Forelimb muscle (tissue), 1 donor: ENCODE results near the gene SMAGP. TPM values are rescaled to one million over a fixed set of nuclear protein-coding genes. Genes with fewer than 3 reads are reported as not detected.
"Not testable (repeated sequence)": the region's sequence is repeated elsewhere in the genome, so short reads cannot be mapped to it uniquely, and the experiment has no call there.

Experiments used
- DNase-seq: peaks from one replicate; pipeline ENCODE4 v3.0.0-alpha.2; 2013; ENCODE audit warnings: low read depth
- polyA plus RNA-seq: library from polyadenylated mRNA; unstranded; fragments of 120-200 nt; gene quantifications from one replicate; pipeline ENCODE4 v1.2.1, GENCODE V29; 2013; ENCODE audit not compliant: insufficient read length

SMAGP gene, protein sequence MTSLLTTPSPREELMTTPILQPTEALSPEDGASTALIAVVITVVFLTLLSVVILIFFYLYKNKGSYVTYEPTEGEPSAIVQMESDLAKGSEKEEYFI
- polyA plus RNA-seq, result 7.0 TPM

DNA sequence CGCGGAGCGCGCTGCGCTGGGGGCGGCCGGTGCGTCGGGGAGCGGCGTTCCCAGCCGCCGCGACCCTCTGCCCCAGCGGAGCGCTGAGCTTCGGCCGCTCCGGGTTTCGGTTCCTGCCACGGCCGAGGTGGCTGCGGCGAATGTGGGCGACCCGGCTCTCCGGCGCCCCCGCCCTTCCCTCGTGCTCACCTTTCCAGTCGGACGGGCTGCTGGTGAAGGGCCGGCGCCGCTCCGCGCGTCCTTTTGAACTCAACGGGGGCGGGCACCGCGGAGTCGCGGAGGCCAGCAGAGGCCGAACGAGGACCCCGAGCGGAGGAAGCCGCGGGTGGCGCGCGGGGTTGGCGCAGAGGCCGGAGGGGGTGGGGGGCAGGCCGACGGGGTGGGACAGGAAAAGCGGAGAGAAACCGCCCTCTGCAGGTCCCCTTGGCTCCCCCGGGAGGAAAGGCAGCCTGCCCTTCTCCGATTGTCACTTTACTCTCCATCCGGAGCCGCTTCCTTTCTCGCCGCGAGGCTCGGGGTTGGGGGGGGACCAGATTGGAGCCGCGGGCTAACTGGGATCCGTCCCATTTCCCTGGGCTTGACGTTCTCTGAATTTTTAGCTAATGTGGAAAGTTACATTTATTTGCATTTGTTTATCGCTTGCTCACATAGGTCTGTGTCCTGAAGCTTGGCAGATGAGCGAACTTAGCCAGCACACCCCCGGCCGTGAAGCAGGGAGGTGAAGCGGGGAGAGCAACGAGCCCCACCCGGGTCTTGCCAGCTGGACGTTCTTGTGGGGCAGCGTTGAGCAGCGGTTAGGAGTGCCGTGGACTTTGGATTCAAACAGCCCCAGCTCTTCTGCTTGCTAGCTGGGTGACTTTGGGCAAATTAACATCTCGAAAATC is at the start of gene SMAGP:
SMAGP (minus strand) TSS at position 349 of the 884 bp plus-strand sequence. CDS start 1,137 bp downstream, outside the sequence.
- DNase-seq, result no peak

GRCh38 chr12:51318846-51319599 is 48.8 kb upstream of the SMAGP start:
- DNase-seq, result no peak

- DNase-seq, result not testable (repeated sequence)
Observed at GRCh38 chr12:51318057-51318806, 48.0 kb upstream of the SMAGP start.

GRCh38 chr12:51311389-51311788 is 41.2 kb upstream of the SMAGP start:
- no peak for DNase-seq

DNA sequence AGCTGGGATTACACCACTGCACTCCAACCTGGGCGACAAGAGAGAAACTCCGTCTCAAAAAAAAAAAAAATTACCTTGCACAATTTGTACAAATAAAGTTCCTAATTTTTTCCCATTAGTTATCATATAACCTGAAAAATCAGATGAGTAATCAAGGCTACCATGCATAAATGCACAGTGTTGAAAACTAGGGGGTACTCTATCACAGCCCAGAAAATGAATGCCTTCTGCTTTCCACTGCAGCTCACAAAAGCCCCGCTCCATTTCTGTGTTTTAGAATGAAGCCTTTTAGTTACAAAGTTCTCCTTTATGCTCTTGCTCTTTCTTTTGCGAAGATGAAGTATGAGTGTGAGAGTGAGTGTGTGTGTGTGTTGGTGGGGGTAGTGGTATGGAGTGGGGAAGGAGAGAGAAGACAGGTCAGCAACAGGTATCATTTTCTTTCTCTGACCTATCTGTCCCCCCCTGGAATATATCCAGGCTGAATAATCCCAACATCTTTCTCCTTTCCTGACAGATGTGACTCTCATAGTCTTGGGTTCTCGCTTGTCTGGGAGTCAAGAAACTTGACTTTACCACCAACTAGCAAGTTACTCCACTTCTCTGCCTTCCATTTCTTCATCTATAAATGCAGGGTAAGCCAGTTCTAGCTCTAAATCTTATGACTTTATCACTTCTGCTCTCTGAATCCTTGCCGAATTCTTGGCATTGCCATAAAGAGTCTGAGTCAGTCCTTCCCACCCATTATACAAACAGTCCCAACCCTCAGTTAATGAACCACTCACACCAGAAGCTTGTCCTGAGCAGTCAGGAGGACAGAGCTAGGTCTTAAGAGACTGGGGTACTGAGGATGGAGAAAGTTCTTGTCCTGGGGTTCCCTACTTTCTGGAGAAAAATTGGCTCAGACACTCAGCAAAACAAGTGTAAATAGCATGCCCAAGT is 37.7 kb upstream of the SMAGP start:
- DNase-seq, result no peak

- DNase-seq, result no peak
Observed at GRCh38 chr12:51306507-51306906, 36.3 kb upstream of the SMAGP start.

GRCh38 chr12:51300768-51301167 is 30.6 kb upstream of the SMAGP start:
- DNase-seq, result not testable (repeated sequence)

- DNase-seq, result no peak
Observed at GRCh38 chr12:51295651-51296050, 25.4 kb upstream of the SMAGP start.

DNA sequence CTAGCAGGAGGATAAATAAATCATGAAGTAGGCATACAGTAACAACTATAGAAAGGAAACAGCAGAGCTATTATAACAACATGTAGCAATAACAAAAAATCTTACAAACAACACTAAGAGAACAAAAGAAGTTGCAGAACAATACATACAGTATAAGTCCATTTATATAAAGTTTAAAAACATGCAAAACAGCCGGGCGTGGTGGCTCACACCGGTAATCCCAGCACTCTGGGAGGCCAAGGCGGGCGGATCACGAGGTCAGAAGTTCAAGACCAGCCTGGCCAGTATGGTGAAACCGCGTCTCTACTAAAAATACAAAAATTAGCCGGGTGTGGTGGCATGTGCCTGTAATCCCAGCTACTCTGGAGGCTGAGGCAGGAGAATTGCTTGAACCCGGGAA is 23.9 kb upstream of the SMAGP start:
- not testable (repeated sequence) for DNase-seq

DNA sequence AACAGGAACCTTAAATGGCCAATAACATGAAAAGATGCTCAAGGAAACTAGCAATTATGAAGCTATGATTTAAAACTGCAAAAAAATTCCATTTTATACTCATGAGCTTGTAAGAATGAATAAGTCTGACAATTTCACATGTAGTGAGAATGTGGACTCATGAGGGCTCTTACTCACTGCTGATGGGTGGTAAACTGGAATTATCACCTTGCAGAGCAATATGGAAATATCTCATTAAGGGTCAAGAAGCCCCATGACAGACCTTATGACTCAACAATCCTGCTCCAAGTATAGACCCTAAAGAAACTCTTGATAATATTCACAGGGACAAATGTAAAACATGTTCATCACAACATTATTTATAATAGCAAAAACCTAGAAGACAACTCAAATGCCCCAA is 23.5 kb upstream of the SMAGP start:
- no peak for DNase-seq

GRCh38 chr12:51291603-51292513 is 21.6 kb upstream of the SMAGP start:
- DNase-seq, result not testable (repeated sequence)

DNA sequence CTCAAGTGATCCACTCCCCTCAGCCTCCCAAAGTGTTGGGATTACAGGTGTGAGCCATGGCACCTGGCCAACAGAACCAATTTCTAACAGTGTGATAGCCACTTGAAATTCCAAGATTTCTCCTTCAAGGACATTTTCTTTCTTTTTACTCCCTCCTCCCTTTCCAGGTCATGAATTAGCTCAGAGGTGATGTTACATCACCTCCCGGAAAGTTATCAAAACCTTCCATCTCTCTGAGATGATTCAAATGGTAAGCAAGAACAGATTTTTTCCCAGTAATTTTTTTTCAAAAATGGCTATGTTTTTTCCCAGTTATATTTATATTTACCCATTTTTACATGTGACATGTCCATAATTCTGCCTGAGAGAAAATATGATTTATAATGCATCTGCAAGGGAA is 15.6 kb upstream of the SMAGP start:
- no peak for DNase-seq

DNA sequence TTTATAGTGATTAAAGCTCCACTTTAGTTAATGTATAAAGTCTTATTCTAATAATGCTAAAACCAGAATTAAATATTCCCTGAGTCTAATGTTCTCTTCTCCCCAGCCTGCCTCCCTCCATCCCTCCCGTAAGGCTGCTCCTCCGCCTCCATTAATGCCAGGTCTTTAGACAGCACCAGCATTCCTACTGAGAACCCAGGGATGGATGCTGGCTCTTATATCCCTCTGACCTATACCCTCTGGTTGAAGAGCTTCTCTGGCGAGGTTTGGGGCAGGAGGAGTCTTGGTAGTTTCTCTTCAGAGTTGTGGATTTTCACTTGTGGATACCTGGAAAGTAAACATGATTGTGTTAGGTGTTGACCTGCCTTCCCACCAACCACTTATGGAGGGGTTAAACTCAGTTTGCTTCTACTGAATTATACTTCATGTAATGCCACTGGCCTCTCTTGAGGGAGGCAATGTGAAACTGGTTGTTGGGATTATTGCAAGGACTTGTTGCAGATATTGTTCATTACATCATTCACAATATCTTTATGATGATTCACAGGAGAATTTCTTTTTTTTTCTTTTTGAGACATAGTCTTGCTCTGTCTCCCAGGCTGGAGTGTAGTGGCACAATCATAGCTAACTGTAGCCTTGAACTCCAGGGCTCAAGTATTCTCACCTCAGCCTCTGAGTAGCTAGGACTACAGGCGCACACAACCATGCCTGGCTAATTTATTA is 11.1 kb upstream of the SMAGP start:
- DNase-seq, result no peak

DNA sequence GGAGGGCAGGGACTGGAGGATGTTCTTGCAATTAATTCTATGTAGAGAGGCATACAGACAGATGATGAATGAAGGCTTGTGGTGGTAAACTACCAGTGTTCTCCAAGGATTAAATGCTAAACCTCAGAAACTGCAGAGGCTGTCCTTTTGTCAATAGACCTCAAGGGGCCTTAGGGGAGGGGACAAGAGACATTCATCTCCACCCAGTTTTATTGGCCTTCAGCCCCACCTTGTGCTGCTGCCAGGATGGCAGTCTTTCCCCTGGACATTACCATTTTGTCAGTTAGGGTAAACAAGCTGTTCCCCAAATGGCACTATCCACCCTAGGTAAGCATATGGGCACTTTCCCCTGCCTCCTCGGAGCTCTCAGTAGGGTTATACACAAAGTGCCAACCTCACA is 4.9 kb upstream of the SMAGP start:
- DNase-seq, result no peak

DNA sequence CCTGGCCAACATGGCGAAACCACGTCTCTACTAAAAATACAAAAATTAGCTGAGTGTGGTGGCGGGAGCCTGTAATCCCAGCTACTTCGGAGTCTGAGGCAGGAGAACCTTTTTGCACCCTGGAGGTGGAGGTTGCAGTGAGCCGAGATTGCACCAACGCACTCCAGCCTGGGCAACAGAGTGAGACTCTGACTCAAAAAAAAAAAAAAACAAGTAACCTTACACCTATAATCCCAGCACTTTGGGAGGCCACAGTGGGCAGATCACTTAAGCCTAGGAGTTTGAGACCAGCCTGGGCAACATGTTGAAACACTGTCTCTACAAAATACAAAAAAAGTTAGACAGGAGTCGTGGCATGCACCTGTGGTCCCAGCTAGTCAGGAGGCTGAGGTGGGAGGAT is 2.6 kb upstream of the SMAGP start:
- DNase-seq, result not testable (repeated sequence)

DNA sequence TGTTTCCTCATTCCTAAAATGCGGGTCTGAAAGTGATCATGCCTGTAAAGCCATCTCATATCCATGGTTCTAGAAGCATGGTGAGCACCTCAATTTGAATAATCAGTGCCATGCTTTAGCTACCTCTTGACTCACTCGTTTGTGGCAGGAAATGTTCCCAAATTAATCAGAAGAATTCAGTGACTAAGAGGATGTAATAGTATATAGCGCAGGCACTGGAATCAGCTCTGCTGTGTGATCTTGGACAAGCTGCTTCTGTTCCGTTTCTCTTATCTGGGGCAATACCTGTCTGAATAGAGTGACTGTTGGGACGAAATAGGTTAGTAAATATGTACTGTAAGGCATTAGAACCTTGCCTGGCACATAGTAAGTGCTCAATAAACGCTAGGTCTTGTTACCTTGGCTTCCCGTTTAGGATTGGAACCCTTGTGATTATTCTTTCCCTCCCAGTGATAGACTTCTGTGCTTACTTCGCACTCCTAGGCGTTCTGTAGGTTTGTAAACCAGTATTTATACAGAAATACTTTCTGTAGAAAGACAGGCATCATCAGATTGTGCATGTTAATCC is 820 bp upstream of the SMAGP start:
- DNase-seq, result no peak

DNA sequence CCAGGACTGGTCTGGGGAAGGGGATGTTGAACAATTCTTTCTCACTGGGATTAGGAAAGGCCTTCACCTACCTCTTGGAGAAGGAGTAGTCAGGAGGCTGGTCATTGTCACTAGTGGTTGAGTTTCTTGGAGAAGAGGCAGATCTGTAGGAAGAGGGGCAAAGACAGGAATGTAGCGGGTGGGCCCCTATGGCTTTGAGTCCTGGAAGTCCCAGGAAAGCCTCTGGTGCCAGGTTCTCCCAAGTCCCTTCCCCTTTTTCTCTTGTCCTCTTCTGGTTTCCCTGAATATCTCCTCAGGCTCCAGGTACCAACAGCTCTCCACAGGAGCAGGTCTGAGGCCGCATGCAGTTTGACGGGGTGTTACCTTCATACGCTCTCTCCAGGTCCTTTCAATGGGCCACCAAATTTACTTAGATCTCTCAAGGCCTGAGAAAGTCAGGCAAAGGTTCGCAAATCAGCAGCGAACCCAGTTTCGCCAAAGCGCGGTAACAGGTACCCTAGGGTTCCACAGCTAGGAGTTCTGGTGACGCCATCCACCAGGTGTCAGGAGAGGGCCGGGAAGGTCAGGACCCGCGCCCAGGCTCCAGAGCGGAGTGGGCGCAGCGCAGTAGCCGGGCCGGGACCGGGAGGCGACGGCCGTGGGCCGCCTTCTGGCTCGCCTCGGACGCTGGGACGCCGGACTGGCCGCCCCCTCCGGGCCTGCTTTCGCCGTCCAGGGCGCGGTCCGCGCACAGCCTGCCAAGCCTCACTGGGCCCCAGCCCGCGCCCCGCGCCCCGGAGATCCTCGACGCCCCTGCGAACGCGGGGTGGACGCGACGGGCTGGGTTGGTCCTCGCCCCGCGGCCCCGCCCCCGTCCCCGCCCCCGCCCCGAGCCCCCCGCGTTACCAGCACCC is 795 bp downstream of the SMAGP start:
- DNase-seq, result no peak

GRCh38 chr12:51265024-51265423 is 5.2 kb downstream of the SMAGP start:
- no peak for DNase-seq
